Ectodermal cell (in vitro differentiated cells): Measurements from ENCODE around the gene KIF3C.

Experiments
- H3K27ac ChIP-seq: 2 replicates; pipeline ENCODE4 v1.7.0; 2013; ENCODE audit warnings: mild to moderate bottlenecking, low read depth, low read length; ENCODE audit not compliant: insufficient read depth, poor library complexity, severe bottlenecking
- H3K27me3 ChIP-seq: 2 replicates; pipeline ENCODE4 v1.7.0; 2013; ENCODE audit warnings: mild to moderate bottlenecking, low read length; ENCODE audit not compliant: insufficient read depth, control insufficient read depth, poor library complexity, severe bottlenecking
- H3K36me3 ChIP-seq: one replicate; pipeline ENCODE4 v1.7.0; 2013; ENCODE audit warnings: low read length; ENCODE audit not compliant: control insufficient read depth, insufficient read depth
- H3K4me1 ChIP-seq: one replicate; pipeline ENCODE4 v1.7.0; 2013; ENCODE audit warnings: low read length; ENCODE audit not compliant: control insufficient read depth, insufficient read depth
- H3K4me3 ChIP-seq: 2 replicates; pipeline ENCODE4 v1.7.0; 2013; ENCODE audit warnings: low read depth, low read length, control low read depth; ENCODE audit not compliant: insufficient read depth
- H3K9me3 ChIP-seq: 2 replicates; pipeline ENCODE4 v1.7.0; 2013; ENCODE audit warnings: mild to moderate bottlenecking, low read length, moderate library complexity; ENCODE audit not compliant: control insufficient read depth
- WGBS, 2 experiments: methylation state at CpG; one replicate each; pipeline ENCODE4 v1.1.7; 2013; ENCODE audit warnings: missing lambda C conversion rate in 2 of 2; 5-methylcytosine and 5-hydroxymethylcytosine counted together

Gene KIF3C

GRCh38 chr2:25881764-25882163, 100.5 kb downstream of the KIF3C start:
- H3K27ac ChIP-seq: no peak overlapping the region
- H3K4me1 ChIP-seq: peaks cover 3% of the 10 kb centered on the region
- 91 to 98% methylated on average over 4 of the region's 4 CpGs for WGBS, 2 experiments
- peaks cover 27% of the 10 kb centered on the region for H3K27me3 ChIP-seq
- no peak overlapping the region for H3K4me3 ChIP-seq
- no peaks in the 10 kb centered on the region for H3K9me3 ChIP-seq
- H3K36me3 ChIP-seq: no peaks in the 10 kb centered on the region

- H3K27ac ChIP-seq: no peak overlapping the region
- peak overlapping the region; percentile 99 for H3K4me3 ChIP-seq
- peaks cover 27% of the 10 kb centered on the region for H3K27me3 ChIP-seq
- H3K4me1 ChIP-seq: peaks cover 6% of the 10 kb centered on the region
- 94 to 95% methylated on average over 4 to 5 of the region's 5 CpGs for WGBS, 2 experiments
- no peaks in the 10 kb centered on the region for H3K9me3 ChIP-seq
- H3K36me3 ChIP-seq: no peaks in the 10 kb centered on the region
These were observed 103.1 kb downstream of the KIF3C start for GRCh38 chr2:25879133-25879730.

- H3K27ac ChIP-seq: peak within 1 kb of the TSS; percentile 89
- peaks cover 6% of the 10 kb centered on the region for H3K4me1 ChIP-seq
- H3K27me3 ChIP-seq: peaks cover 24% of the 10 kb centered on the region
- H3K9me3 ChIP-seq: no peaks in the 10 kb centered on the region
- peak within 1 kb of the TSS; percentile 99 for H3K4me3 ChIP-seq
- WGBS, 2 experiments: 4 to 5% methylated on average over 56 of the region's 56 CpGs
- no peaks in the 10 kb centered on the region for H3K36me3 ChIP-seq
These were observed 103.8 kb downstream of the KIF3C start, which contains the start of gene ASXL2 for GRCh38 chr2:25878361-25879132. ASXL2 (minus strand) TSS chr2:25878487; CDS start chr2:25878222, 265 bp downstream.

- H3K27ac ChIP-seq: peak overlapping the region; percentile 89
These were observed 104.6 kb downstream of the KIF3C start for GRCh38 chr2:25877431-25878360.

More at GRCh38 chr2:25877431-25878360, 104.6 kb downstream of the KIF3C start:
- Histone ChIP-seq H3K4me3 (peak overlapping the region; percentile 99), H3K9me3 (no peaks in the 10 kb centered on the region), H3K4me1 (peaks cover 6% of the 10 kb centered on the region), H3K36me3 (no peaks in the 10 kb centered on the region), H3K27me3 (peaks cover 18% of the 10 kb centered on the region)
- WGBS, 2 experiments: 0% methylated on average over 64 of the region's 64 CpGs
